ENCODE measurements around the gene REEP3. TPM values are rescaled to one million over a fixed set of nuclear protein-coding genes. Genes with fewer than 3 reads are reported as not detected.

Gene REEP3
- total RNA-seq, 1 experiment from 2014 or later: 51.8 TPM

GRCh38 chr10:63573068-63573697, 52.0 kb downstream of the REEP3 start:
- intact Hi-C loops (cut with micrococcal nuclease): no loop called here
- H3K9me3 Mint-ChIP-seq (ENCODE audit: unreplicated experiment): no peaks in the 10 kb centered on the region
- no peak for TF ChIP-seq CTCF (IDR thresholded peaks at IDR 0.05; ENCODE audit: unreplicated experiment)
- H3K4me3 Mint-ChIP-seq (ENCODE audit: unreplicated experiment): peak overlapping the region; percentile 35
- H3K27me3 Mint-ChIP-seq (ENCODE audit: insufficient read depth, unreplicated experiment): no peaks in the 10 kb centered on the region
- H3K4me1 Mint-ChIP-seq (ENCODE audit: insufficient read depth, unreplicated experiment): peaks cover 14% of the 10 kb centered on the region
- no TSS peak for BruUV-seq (replicated peaks)
- peak; percentile 17 for DNase-seq (ENCODE audit: unreplicated experiment)
- ChIA-PET POLR2A (interaction anchor here (0.6 to 2.1 kb wide), 11 partner anchors 8 to 1069 kb away, joined by 3 to 8 read pairs (median 5); no protein-coding TSS in a partner anchor), CTCF (interaction anchor here (0.9 kb wide), 2 partner anchors 9 to 56 kb away, joined by 3 to 5 read pairs; no protein-coding TSS in a partner anchor)
- peaks cover 50% of the 10 kb centered on the region for H3K36me3 Mint-ChIP-seq (ENCODE audit: insufficient read depth, unreplicated experiment)
- peak overlapping the region; percentile 95 for H3K27ac Mint-ChIP-seq (ENCODE audit: low read depth, unreplicated experiment)

GRCh38 chr10:63574011-63574410, 52.8 kb downstream of the REEP3 start:
- ChIA-PET POLR2A (interaction anchor here (0.6 to 1.5 kb wide), 6 partner anchors 15 to 109 kb away, joined by 3 to 5 read pairs (median 4); no protein-coding TSS in a partner anchor), CTCF (no interaction called here)
- no peak for DNase-seq (ENCODE audit: unreplicated experiment)
- no peaks in the 10 kb centered on the region for H3K27me3 Mint-ChIP-seq (ENCODE audit: insufficient read depth, unreplicated experiment)
- peaks cover 14% of the 10 kb centered on the region for H3K4me1 Mint-ChIP-seq (ENCODE audit: insufficient read depth, unreplicated experiment)
- no peaks in the 10 kb centered on the region for H3K9me3 Mint-ChIP-seq (ENCODE audit: unreplicated experiment)
- H3K36me3 Mint-ChIP-seq (ENCODE audit: insufficient read depth, unreplicated experiment): peaks cover 49% of the 10 kb centered on the region
- no peak overlapping the region for H3K4me3 Mint-ChIP-seq (ENCODE audit: unreplicated experiment)
- intact Hi-C loops (cut with micrococcal nuclease): no loop called here
- H3K27ac Mint-ChIP-seq (ENCODE audit: low read depth, unreplicated experiment): peak overlapping the region; percentile 95
- no TSS peak for BruUV-seq (replicated peaks)
- no peak for TF ChIP-seq CTCF (IDR thresholded peaks at IDR 0.05; ENCODE audit: unreplicated experiment)

DNA sequence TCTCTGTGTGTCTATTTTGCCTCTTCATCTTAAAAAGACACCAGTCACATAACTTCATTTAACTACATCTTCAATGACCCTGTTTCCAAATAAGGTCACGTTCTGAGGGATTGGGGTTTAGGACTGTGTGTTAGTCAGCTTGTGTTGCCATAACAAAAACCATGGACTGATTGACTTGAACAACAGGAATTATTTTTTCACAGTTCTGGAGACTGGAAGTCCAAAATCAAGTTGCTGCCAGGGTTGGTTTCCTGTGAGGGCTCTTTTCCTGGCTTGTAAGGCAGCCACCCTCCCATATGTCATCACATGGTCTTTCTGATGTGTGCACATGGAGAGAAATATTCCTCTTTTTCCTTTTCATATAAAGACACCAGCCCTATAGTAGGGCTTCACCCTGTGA, 55.3 kb downstream of the REEP3 start:
- Mint-ChIP-seq H3K27ac (ENCODE audit: low read depth, unreplicated experiment) (no peak overlapping the region), H3K36me3 (ENCODE audit: insufficient read depth, unreplicated experiment) (peaks cover 39% of the 10 kb centered on the region), H3K27me3 (ENCODE audit: insufficient read depth, unreplicated experiment) (no peaks in the 10 kb centered on the region), H3K4me3 (ENCODE audit: unreplicated experiment) (no peak overlapping the region), H3K9me3 (ENCODE audit: unreplicated experiment) (no peaks in the 10 kb centered on the region), H3K4me1 (ENCODE audit: insufficient read depth, unreplicated experiment) (peaks cover 14% of the 10 kb centered on the region)
- intact Hi-C loops (cut with micrococcal nuclease): no loop called here
- BruUV-seq (replicated peaks): no TSS peak
- no peak for TF ChIP-seq CTCF (IDR thresholded peaks at IDR 0.05; ENCODE audit: unreplicated experiment)
- no peak for DNase-seq (ENCODE audit: unreplicated experiment)
- ChIA-PET POLR2A (interaction anchor here (1.3 kb wide), 1 partner anchor 10 kb away, joined by 6 read pairs; no protein-coding TSS in a partner anchor), CTCF (no interaction called here)

GRCh38 chr10:63578501-63578900, 57.3 kb downstream of the REEP3 start:
- H3K36me3 Mint-ChIP-seq (ENCODE audit: insufficient read depth, unreplicated experiment): peaks cover 42% of the 10 kb centered on the region
- no peak overlapping the region for H3K4me3 Mint-ChIP-seq (ENCODE audit: unreplicated experiment)
- H3K27me3 Mint-ChIP-seq (ENCODE audit: insufficient read depth, unreplicated experiment): no peaks in the 10 kb centered on the region
- intact Hi-C loops (cut with micrococcal nuclease): no loop called here
- peaks cover under 1% of the 10 kb centered on the region for H3K4me1 Mint-ChIP-seq (ENCODE audit: insufficient read depth, unreplicated experiment)
- no TSS peak for BruUV-seq (replicated peaks)
- TF ChIP-seq CTCF (IDR thresholded peaks at IDR 0.05; ENCODE audit: unreplicated experiment): no peak
- ChIA-PET POLR2A (interaction anchor here (0.5 to 1.7 kb wide), 2 partner anchors 16 to 50 kb away, joined by 4 read pairs; no protein-coding TSS in a partner anchor), CTCF (no interaction called here)
- H3K9me3 Mint-ChIP-seq (ENCODE audit: unreplicated experiment): no peaks in the 10 kb centered on the region
- no peak overlapping the region for H3K27ac Mint-ChIP-seq (ENCODE audit: low read depth, unreplicated experiment)
- DNase-seq (ENCODE audit: unreplicated experiment): no peak
